GM12873 (cell line): ENCODE measurements around the gene DMD.

Experiments
- TF ChIP-seq, protein P1 (sequence below): IDR thresholded peaks from 2 replicates; pipeline ENCODE4 v1.5.1; 2012; ENCODE audit warnings: low read depth, mild to moderate bottlenecking, moderate library complexity, low read length, control low read depth; ENCODE audit not compliant: insufficient read depth; ENCODE audit errors: missing control alignments

Gene DMD

DNA sequence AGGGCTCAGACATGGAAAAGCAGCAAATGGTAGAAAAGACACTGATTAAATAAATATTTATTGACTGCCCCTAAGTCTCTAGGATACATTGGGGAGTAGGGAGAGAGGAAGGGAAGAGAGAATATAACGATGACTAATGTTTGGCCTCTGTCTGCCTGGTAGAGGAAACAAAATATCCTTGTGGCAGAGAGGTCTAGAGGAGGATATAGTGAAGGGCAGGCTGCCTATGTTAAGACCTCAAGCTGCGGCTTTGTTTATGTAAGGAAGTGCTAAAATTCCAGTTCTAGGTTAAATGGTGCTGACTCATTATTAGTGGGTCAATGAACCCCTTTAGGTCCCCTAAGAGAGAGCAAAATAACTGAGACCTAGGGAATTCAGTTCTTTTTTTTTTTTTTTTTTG is 1712.2 kb downstream of the DMD start:
- TF ChIP-seq, protein P1, sequence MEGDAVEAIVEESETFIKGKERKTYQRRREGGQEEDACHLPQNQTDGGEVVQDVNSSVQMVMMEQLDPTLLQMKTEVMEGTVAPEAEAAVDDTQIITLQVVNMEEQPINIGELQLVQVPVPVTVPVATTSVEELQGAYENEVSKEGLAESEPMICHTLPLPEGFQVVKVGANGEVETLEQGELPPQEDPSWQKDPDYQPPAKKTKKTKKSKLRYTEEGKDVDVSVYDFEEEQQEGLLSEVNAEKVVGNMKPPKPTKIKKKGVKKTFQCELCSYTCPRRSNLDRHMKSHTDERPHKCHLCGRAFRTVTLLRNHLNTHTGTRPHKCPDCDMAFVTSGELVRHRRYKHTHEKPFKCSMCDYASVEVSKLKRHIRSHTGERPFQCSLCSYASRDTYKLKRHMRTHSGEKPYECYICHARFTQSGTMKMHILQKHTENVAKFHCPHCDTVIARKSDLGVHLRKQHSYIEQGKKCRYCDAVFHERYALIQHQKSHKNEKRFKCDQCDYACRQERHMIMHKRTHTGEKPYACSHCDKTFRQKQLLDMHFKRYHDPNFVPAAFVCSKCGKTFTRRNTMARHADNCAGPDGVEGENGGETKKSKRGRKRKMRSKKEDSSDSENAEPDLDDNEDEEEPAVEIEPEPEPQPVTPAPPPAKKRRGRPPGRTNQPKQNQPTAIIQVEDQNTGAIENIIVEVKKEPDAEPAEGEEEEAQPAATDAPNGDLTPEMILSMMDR, result no peak

DNA sequence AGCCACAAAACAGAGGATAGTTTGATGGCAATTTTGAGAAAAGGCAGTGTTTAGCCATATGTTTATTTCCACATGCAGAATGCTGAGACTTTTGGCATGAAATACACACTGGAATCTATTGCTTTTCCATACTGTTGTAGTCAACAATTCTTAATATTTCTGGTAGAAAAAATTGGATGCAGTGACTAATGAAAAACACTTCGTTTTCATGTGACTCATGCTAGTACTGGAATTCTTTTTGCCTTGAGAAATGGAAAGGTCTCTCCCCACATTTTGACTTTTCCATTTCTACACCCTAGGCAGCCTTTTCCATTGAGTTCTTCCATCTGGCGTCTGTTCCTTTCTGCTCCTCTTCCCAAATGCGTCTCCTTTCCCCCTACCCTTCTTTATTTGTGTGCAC is 1714.3 kb downstream of the DMD start:
- TF ChIP-seq, protein P1, result no peak

DNA sequence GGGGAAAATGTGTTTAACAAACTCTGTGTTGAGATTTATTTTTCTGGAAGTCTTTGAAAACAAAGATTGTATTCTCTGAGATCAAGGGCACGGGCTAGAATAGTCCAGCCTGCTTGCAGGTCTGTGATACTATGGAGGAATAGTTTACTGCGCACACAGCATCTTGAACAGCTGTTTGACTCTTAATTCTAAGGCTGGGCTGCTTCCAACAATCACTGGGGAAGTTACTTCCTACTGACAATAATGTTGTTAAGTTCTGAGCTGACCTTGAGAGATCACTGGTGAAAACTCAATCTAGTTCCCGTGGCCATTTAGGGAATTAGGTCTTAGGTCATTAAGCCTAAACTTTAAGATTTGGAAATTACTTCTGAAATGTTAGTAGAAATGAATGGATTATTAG is 1723.4 kb downstream of the DMD start:
- TF ChIP-seq, protein P1, result no peak

DNA sequence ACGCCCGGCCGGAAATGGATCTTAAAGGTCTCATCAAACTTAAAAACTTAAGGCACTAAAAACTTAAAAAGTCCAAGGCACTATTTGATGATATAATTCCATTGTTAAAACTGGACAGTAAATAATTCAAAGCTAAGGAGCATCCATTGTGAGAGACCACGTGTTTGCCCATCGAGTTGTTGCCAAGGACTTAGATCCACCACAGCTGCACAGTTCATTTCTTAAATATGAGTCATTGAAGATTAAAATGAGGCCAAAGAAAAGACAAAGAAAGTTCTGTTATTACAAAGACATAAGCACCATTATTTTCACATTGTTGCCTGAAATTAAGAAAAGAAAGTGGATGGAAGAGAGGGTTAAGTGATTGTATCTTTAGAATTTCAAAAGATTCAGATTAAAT is 1728.0 kb downstream of the DMD start:
- TF ChIP-seq, protein P1, result no peak

DNA sequence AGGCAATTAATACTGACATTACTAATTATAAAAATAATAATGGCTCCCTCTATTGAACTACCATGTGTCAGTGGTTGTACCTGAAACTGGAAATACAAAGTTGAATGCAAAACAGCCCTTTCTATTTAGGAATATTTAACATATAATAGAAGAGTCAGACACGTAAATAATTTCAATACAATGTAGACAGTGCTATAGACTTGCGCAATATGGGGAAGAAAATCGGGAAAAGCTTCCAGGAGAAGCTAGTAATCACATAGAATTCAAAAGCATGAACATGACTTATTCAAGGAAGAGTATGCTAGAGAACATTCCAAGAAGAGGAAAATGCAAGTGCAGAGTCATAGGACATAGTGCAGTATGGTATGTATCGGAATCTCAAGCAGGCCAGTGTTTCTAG is 1730.7 kb downstream of the DMD start:
- TF ChIP-seq, protein P1, result no peak

DNA sequence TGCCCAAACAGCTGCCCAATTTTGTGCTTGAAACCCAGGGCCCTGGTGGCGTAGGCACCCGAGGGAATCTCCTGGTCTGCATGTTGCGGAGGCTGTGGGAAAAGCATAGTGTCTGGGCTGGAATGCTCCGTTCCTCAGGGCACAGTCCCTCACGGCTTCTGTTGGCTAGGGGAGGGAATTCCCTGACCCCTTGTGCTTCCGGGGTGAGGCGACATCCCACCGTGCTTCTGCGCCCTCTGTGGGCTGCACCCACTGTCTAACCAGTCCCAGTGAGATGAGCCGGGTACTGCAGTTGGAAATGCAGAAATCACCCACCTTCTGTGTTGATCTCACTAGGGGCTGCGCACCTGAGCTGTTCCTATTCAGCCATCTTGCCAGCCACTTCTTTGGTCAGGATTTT is 1740.1 kb downstream of the DMD start:
- TF ChIP-seq, protein P1, result no peak

DNA sequence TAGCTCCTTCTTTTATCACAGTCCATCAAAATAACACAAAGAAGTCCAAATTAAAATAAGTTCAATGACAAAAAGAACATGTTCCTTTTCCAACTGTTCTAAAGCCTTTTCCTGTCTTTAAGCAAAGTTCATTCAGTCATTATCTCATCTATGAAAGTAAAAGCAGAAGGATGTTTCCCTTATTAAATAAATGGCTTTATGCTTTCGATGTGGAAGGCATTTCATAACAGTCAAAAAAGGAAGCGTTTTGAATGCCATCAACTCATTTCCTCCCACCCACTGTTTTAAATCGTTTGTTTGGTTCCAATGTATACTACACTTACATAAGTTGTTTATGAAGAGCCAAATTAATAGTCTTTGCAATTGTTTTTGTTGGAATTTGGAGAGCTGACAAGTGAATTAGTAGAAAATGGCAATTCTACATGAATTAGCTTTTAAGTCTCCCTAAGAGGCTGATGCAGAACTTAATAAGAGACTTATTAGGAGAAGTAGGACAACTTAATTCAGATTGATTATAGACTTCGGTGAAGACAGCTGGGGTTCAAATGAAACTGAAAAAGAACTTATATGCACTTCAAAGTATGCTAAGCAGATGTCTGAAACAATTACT is 1746.9 kb downstream of the DMD start:
- TF ChIP-seq, protein P1, result no peak
